GM12878 (cell line): ENCODE data around the gene CARM1. TPM values are rescaled to one million over a fixed set of nuclear protein-coding genes. Genes with fewer than 3 reads are reported as not detected.

Source experiments
- CHD4 ChIP-seq: fragments of 200-600 bp; sonication (generic); IDR thresholded peaks from 2 replicates; pipeline ENCODE4 v1.6.1; 2016; ENCODE audit warnings: mild to moderate bottlenecking
- E4F1 ChIP-seq: fragments of 450-650 bp; IDR thresholded peaks from 2 replicates; pipeline ENCODE4 v1.6.1; 2018; ENCODE audit warnings: borderline replicate concordance, mild to moderate bottlenecking; ENCODE audit not compliant: partially characterized antibody
- FOS ChIP-seq: IDR thresholded peaks from 3 replicates; pipeline ENCODE4 v1.6.1; 2011; ENCODE audit warnings: borderline replicate concordance; ENCODE audit not compliant: insufficient read length; ENCODE audit errors: extremely low read depth
- JUND ChIP-seq: IDR thresholded peaks from 2 replicates; pipeline ENCODE4 v1.6.1; 2012; ENCODE audit warnings: low read depth, mild to moderate bottlenecking, low read length, improper control_type of control experiment, moderate library complexity
- MEF2B ChIP-seq: fragments of 450-650 bp; IDR thresholded peaks from 2 replicates; pipeline ENCODE4 v1.6.1; 2018; ENCODE audit warnings: mild to moderate bottlenecking, moderate library complexity; ENCODE audit not compliant: partially characterized antibody, poor library complexity, severe bottlenecking
- NR2C1 ChIP-seq: fragments of 450-650 bp; IDR thresholded peaks from 2 replicates; pipeline ENCODE4 v1.6.1; 2017; ENCODE audit warnings: antibody characterized with exemption, mild to moderate bottlenecking, moderate library complexity
- PML ChIP-seq: IDR thresholded peaks from 2 replicates; pipeline ENCODE4 v1.6.1; 2012; ENCODE audit warnings: low read length, inconsistent platforms
- POLR2AphosphoS5 ChIP-seq: IDR thresholded peaks from 2 replicates; pipeline ENCODE4 v1.6.1; 2011; ENCODE audit warnings: mild to moderate bottlenecking, low read length, inconsistent platforms
- REST ChIP-seq: IDR thresholded peaks from 2 replicates; pipeline ENCODE4 v1.6.1; 2012; ENCODE audit warnings: mild to moderate bottlenecking, low read depth, low read length
- SMAD1 ChIP-seq: fragments of 450-650 bp; IDR thresholded peaks from 2 replicates; pipeline ENCODE4 v1.6.1; 2018; ENCODE audit warnings: mild to moderate bottlenecking, low read depth; ENCODE audit not compliant: partially characterized antibody
- ZBTB40 ChIP-seq: fragments of 450-650 bp; IDR thresholded peaks from 2 replicates; pipeline ENCODE4 v1.6.1; 2016; ENCODE audit warnings: mild to moderate bottlenecking, moderate library complexity, borderline replicate concordance
- polyA plus RNA-seq, 11 experiments: library from polyadenylated mRNA; depleted of rRNA in 4 of 11; unstranded in 6 of 11; stranded (reverse) in 5 of 11; fragments of >200 nt; fragmentation: Nextera tagmentation in 4 of 11; fragmentation: Illumina TruSeq in 1 of 11; extraction: Ambion mirVana in 4 of 11; extraction: Trizol in 1 of 11; gene quantifications; 1 replicate in 1 of 11; 2 replicates in 10 of 11; pipeline versions ENCODE4 v1.2.1 to v1.2.3, GENCODE V29; 2011 to 2016; ENCODE audit warnings: inconsistent platforms in 2 of 11, missing spikeins in 2 of 11, low read depth in 1 of 11
- total RNA-seq, 4 experiments: library from RNA; depleted of rRNA in 3 of 4; stranded (reverse); fragments of >200 nt in 3 of 4; fragmentation: Illumina TruSeq in 1 of 4; extraction: Trizol in 1 of 4; gene quantifications; 2 replicates each; pipeline versions ENCODE4 v1.2.1 to v1.2.3, GENCODE V29; 2013 to 2021
- TF ChIP-seq, protein P1 (sequence below): fragments of 450-650 bp; IDR thresholded peaks from 2 replicates; pipeline ENCODE4 v1.6.1; 2017; ENCODE audit warnings: antibody characterized with exemption, mild to moderate bottlenecking, moderate library complexity

The CARM1 gene
- total and polyA plus RNA-seq, 10 of the 15 experiments (the other 5 are each of a cell fraction or from before 2014, with no cell fraction given), result 0.45 to 116 (median 39.7) TPM

DNA sequence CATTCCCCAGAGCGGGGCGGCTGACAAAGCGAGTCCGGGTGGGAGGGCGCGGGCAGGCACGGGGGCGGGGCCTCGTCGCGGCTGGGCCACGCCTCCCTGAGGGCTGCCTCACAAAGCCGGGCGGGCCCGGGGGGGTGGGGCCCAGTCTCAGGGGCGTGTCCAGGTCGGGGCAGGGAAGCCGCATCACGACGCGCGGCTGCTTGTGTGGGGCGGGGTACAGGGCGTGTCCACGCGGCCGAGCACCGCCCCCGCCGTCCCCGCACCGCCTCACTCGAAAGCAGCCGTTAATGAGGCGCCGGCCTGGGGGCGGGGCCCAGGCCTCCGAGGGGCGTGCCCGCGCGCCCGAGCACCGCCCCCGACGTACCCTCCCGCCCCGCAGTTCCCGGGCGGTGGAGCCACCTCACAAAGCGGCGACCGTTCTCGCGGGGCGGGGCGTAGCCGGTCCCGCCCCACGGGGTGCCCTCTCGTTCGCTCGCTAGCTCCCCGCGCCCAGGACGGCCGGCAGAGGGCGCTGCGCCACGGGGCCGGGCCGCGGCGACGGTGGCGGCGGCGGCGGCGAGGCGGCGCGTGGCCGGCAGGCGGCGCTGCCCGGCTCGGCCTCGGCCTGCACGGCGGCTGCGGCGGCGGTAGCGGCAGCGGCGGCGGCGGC lies at the start of gene CARM1 (continued):
- TF ChIP-seq ZBTB40, result no peak
- TF ChIP-seq PML, result no peak
- TF ChIP-seq SMAD1, result no peak
- no peak for TF ChIP-seq FOS
- TF ChIP-seq REST, result 0 out of 2 replicates have a peak, but pooled peaks have one; percentile 25
- no peak for TF ChIP-seq JUND
- TF ChIP-seq NR2C1, result peak; percentile 42; the same call in 1 of the 2 replicates
- no peak for TF ChIP-seq POLR2AphosphoS5
- TF ChIP-seq CHD4, result no peak
- TF ChIP-seq, protein P1, sequence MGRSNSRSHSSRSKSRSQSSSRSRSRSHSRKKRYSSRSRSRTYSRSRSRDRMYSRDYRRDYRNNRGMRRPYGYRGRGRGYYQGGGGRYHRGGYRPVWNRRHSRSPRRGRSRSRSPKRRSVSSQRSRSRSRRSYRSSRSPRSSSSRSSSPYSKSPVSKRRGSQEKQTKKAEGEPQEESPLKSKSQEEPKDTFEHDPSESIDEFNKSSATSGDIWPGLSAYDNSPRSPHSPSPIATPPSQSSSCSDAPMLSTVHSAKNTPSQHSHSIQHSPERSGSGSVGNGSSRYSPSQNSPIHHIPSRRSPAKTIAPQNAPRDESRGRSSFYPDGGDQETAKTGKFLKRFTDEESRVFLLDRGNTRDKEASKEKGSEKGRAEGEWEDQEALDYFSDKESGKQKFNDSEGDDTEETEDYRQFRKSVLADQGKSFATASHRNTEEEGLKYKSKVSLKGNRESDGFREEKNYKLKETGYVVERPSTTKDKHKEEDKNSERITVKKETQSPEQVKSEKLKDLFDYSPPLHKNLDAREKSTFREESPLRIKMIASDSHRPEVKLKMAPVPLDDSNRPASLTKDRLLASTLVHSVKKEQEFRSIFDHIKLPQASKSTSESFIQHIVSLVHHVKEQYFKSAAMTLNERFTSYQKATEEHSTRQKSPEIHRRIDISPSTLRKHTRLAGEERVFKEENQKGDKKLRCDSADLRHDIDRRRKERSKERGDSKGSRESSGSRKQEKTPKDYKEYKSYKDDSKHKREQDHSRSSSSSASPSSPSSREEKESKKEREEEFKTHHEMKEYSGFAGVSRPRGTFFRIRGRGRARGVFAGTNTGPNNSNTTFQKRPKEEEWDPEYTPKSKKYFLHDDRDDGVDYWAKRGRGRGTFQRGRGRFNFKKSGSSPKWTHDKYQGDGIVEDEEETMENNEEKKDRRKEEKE, result no peak
- no peak for TF ChIP-seq MEF2B
- no peak for TF ChIP-seq E4F1
